PFSK-1 (cell line): ENCODE measurements around the gene CLEC16A.

Experiments
- FOXP2 ChIP-seq: optimal IDR thresholded peaks from 2 replicates; pipeline ENCODE3; 2011; ENCODE audit warnings: borderline replicate concordance, control low read depth, inconsistent platforms; ENCODE audit not compliant: insufficient read depth; ENCODE audit errors: extremely low read length, extremely low read depth
- POLR2AphosphoS5 ChIP-seq: IDR thresholded peaks from 2 replicates; pipeline ENCODE4 v1.6.1; 2012; ENCODE audit warnings: low read depth, mild to moderate bottlenecking, control low read depth, low read length, moderate library complexity
- REST ChIP-seq, 2 experiments: IDR thresholded peaks; 2 replicates each; pipeline versions ENCODE4 v1.6.1 to v1.8.0; 2011 to 2012; ENCODE audit warnings: low read depth in 2 of 2, low read length in 2 of 2, control low read depth in 1 of 2, inconsistent platforms in 1 of 2, mild to moderate bottlenecking in 1 of 2, moderate library complexity in 1 of 2; ENCODE audit not compliant: insufficient read depth in 1 of 2
- SIN3A ChIP-seq: IDR thresholded peaks from 2 replicates; pipeline ENCODE4 v1.6.1; 2012; ENCODE audit warnings: mild to moderate bottlenecking, low read length, moderate library complexity, borderline replicate concordance; ENCODE audit not compliant: insufficient read depth
- TAF1 ChIP-seq: IDR thresholded peaks from 2 replicates; pipeline ENCODE4 v1.6.1; 2012; ENCODE audit warnings: low read length, control low read depth, borderline replicate concordance; ENCODE audit not compliant: insufficient read depth

Gene CLEC16A

DNA sequence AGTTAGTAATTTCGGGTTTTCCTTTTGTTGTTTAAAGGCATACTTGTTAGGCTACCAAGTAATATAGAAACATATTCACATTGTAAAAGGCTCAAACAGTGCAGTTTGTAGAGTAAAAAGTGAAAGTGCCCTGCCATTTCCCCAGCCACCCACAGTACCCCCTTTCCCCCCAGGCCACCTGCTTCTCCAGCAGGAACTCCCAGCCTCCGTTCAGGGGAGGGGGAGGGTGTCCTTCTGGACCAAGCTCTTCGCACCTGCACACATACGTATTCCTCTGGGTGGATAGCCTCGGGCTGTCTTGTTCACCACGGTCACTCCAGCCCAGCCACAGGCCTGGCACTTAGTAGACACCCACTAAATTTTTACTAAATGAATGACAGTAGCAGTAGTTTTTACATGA, 144.5 kb downstream of the CLEC16A start:
- no peak for TF ChIP-seq TAF1
- TF ChIP-seq SIN3A: no peak
- TF ChIP-seq FOXP2: no peak
- no peak for TF ChIP-seq REST (IDR thresholded peaks at IDR 0.05; ENCODE audit: insufficient read depth in 1 of 2, low read depth in 2 of 2, low read length in 2 of 2)

DNA sequence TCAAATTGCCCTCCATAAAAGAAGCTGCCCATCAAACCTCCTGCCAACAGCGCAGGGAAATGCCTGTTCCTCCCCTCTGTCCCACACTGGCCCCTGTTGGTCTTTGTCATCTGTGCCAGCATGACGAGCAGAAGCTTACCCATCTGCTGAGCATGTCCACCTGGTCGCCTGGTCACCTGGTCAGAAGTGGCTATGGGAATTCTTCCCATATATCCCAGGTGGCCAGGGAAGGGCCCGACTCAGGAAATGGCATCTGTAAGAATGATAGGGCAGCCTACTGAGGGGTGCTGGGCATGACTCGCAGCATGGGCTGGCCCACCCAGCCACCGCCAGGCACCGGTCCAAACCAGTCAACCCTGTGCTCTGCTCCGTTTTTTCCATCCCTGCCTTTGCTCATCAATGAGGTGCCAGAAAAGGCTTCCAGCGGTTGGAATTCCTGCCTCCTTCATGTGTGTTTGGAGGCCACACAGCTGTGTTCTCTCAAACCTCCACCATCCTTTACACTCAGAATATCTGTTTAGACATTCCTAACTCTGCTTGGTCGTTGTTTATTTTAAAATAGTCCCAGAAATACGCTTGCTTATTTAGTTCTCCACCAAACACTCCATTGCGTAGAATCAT, 145.2 kb downstream of the CLEC16A start:
- no peak for TF ChIP-seq TAF1
- TF ChIP-seq FOXP2: no peak
- no peak for TF ChIP-seq REST (IDR thresholded peaks at IDR 0.05; ENCODE audit: insufficient read depth in 1 of 2, low read depth in 2 of 2, low read length in 2 of 2)
- TF ChIP-seq SIN3A: no peak
- TF ChIP-seq POLR2AphosphoS5: no peak

DNA sequence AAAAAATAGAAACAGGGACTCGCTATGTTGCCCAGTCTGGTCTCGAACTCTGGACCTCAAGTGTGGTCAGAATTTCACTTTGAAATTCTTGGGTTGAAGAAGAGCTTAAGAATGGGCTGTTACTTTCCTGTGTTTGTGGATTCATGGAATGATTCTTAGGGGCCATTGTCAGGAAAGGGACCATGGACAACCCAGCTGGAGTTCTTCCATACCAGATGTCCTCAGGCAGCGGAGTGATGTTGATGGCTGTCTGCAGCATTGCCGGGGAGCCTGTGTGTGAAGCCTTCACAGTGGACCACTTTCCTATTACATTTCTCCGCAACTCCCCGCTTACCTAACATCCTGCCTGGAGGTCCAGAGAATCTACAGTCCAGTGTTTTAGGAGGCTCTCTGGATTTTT, 145.9 kb downstream of the CLEC16A start:
- TF ChIP-seq TAF1 (no peak), FOXP2 (no peak), SIN3A (no peak), REST (IDR thresholded peaks at IDR 0.05; ENCODE audit: insufficient read depth in 1 of 2, low read depth in 2 of 2, low read length in 2 of 2) (no peak), POLR2AphosphoS5 (no peak)

- TF ChIP-seq FOXP2 (no peak), POLR2AphosphoS5 (no peak), REST (IDR thresholded peaks at IDR 0.05; ENCODE audit: insufficient read depth in 1 of 2, low read depth in 2 of 2, low read length in 2 of 2) (no peak), SIN3A (no peak), TAF1 (no peak)
These were observed 146.8 kb downstream of the CLEC16A start for GRCh38 chr16:11091021-11091785.
